HG03196 (cell line): ENCODE measurements around the gene TEX26.

Experiments used
- ATAC-seq: cut with Tn5 transposase; IDR thresholded peaks from one replicate; pipeline ENCODE4 v1.9.1; 2021; ENCODE audit not compliant: unreplicated experiment

The TEX26 gene

GRCh38 chr13:31011193-31011860, 78.9 kb downstream of the TEX26 start:
- ATAC-seq, result no peak

DNA sequence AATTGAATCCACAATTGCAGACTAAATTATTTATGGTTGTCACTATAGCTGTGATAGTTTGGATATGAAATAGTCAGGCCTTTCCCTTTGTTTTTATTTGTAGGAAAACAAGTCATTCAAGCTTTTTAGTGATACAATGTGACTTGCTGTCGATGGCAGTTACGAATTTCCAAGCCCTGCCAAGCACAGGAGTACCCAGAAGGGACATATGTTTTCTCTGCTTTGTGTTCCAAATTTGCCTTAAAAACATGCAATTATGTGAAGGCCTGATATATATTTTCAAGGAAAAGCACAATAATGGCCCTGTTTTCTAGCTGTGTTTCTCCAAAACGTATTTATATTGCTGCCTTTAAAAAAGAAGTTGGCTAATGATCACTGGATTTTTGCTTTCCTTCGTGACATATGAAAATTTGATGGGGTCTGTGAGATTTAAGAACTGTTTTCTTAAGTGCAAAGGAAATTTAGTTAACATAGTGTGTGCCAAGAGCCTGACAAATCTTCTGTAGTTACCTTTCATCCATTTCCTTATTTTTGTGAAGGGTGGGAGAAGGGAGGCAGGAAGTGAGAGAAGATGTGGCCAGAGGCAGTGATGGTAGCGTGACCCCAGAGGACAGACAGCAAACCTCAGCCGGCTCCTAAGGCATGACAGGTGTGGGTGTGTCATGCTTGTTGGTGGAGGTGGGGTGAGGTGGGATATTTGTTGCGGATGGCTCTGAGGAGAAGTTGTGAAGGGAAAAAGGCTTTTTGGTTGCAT, 79.6 kb downstream of the TEX26 start:
- no peak for ATAC-seq

- ATAC-seq, result no peak
These were observed 80.2 kb downstream of the TEX26 start for GRCh38 chr13:31012655-31013024.

DNA sequence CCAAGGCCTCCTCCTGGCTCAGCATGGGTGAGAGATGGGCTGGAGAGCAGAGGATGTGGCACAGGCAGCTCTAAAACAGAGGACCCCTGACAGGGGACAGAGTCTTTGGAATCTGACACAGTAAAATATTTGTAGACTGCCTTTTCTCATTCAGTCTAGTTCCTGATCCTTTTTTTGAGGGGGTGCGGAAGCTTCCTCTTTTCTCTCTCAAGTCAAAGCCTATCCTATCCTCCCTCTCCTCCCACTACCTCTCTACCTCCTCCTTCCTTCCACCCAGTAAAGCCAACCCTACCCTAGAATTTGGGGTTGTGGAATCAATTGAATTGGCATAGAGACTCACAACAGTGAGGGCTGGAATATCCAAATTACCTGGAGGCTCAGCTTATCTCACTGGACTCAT, 82.0 kb downstream of the TEX26 start:
- no peak for ATAC-seq

DNA sequence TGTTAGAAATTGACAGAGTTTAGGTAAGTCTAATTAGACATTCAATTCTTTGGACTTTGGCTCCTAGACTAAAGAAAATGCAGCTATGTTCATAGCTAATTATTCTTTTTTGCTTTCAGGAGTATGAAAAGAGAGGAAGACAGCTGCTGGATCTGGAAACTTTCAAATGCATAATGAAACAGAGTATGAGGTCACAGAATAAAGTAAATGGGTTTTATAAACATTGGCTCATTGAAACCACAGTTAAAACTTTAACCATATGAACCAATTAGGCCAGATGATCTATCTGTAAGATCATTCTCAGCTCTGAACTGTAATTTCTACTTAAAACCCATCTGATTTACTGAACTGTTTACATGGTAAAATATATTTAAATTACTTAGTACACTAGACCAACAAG, 82.7 kb downstream of the TEX26 start:
- ATAC-seq, result no peak

DNA sequence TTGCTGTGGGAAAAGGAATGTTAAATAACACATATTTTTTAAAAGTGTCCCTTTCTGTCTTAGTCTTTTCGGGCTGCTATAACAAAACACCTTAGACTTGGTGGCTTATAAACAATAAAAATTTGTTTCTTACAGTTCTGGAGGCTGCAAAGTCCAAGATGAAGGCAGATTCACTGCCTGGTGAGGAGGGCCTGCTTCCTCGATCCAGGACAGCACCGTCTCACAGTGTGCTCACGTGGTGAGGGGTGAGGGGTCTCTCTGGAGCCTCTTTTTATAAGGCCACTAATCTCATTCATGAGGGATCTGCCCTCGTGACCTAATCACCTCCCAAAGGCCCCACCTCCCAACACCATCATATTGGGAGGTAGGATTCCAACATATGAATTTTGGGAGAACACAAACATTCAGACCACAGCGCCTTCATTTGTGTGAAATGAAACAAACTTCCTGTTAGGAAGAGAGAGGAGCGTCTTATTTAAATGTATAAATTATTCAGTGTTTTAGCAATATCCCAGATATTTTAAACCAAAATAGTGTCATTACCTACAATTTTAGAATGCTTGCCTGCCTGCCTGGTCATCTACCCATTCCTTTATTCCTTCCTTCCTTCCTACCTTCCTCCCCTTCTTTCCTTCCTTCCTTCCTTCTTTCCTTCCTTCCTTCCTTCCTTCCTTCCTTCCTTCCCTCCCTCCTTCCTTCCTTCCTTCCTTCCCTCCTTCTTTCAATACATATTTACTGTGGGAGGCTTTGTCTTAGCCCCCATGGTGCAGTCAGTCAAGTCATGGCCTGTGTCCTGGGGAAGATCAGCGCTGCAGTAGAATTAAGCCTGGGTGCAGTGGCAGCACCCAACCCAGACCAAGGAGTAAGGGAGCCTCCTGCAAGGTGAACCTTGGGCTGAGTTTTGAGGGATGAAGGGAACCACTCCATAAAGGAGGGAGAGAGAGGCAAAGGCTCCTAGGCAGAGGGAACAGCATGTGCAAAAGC, 84.2 kb downstream of the TEX26 start:
- ATAC-seq, result no peak

DNA sequence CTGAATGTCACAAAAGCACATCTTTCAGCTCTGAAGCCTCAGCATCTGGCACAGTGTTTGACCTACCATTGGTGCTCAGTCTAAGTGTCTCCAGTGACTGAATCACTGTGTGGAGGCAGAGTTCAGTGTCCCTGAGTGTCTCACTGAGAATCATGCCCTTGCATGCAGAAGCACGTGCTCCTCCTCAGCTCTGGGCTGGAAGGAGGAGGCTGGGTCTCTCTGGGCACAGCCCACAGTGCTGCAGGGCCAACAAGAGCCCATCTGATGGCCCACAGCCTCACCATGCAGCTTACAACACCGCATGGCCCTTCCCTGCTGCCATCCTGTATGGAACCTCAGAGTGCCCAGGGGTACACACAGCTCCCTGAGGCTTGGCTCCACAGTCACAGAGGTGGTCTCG, 86.1 kb downstream of the TEX26 start:
- no peak for ATAC-seq

DNA sequence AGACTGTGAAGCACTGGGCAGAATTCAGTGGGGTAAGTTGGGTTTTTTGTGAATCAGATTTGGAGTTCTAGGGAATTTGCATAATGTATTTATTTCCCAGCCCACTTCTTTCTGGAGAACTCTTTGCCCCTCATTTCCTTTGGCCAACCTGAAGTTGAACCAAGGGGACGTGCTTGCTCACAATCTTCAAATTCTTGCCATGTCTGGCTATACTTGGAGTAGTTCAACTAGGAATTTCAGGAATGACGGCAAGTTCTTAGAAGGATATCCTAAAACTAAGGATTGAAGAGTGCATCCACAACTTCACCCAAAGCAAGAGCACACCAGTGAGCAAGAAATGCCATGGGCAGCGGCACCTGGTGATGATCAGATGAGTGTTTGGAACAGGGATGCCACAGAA, 88.5 kb downstream of the TEX26 start:
- ATAC-seq, result no peak

- ATAC-seq, result no peak
These were observed 89.9 kb downstream of the TEX26 start for GRCh38 chr13:31022288-31022895.

- ATAC-seq, result no peak
These were observed 90.6 kb downstream of the TEX26 start for GRCh38 chr13:31022928-31023530.
